HEK293 (cell line): ENCODE data around the gene PIP5KL1.

ENCODE experiments used
- CTCF ChIA-PET: fragments of 350-600 bp; formaldehyde crosslinking; extraction: SDS; loops from one replicate; lab custom pipeline; 2021; ENCODE audit warnings: antibody characterized with exemption; lab: Yijun Ruan, JAX
- POLR2A ChIA-PET: fragments of 300-600 bp; formaldehyde crosslinking; extraction: SDS; loops from one replicate; lab custom pipeline; 2020; ENCODE audit warnings: antibody characterized with exemption, inconsistent platforms; lab: Yijun Ruan, JAX
- H3K27ac ChIP-seq: fragments of 200-500 bp; sonication (Bioruptor generic); 2 replicates; pipeline ENCODE4 v1.5.1; 2014; ENCODE audit warnings: low read depth, low read length, control low read depth, inconsistent platforms; ENCODE audit errors: extremely low read depth
- H3K36me3 ChIP-seq, 2 experiments: fragments of 200-500 bp in 1 of 2; sonication (Bioruptor generic) in 1 of 2; 1 replicate in 1 of 2; 2 replicates in 1 of 2; pipeline ENCODE4 v1.5.1; 2014 to 2017; ENCODE audit warnings: inconsistent platforms in 2 of 2, low read length in 2 of 2; ENCODE audit not compliant: control insufficient read depth in 2 of 2, insufficient read depth in 1 of 2
- H3K4me1 ChIP-seq: fragments of 200-500 bp; sonication (Bioruptor generic); 2 replicates; pipeline ENCODE4 v1.5.1; 2014; ENCODE audit warnings: mild to moderate bottlenecking, low read length, inconsistent platforms; ENCODE audit not compliant: control insufficient read depth, insufficient read depth
- H3K4me3 ChIP-seq: 2 replicates; pipeline ENCODE4 v1.5.1; 2011; ENCODE audit warnings: low read depth, mild to moderate bottlenecking, control low read depth, low read length, moderate library complexity
- H3K9me3 ChIP-seq: fragments of 200-500 bp; sonication (Bioruptor generic); 2 replicates; pipeline ENCODE4 v1.5.1; 2014; ENCODE audit warnings: low read depth, low read length, inconsistent platforms; ENCODE audit not compliant: control insufficient read depth, insufficient read depth
- GFI1B ChIP-seq: fragments of 450-650 bp; formaldehyde crosslinking; IDR thresholded peaks from 2 replicates; pipeline ENCODE4 v1.5.1; 2016; ENCODE audit warnings: missing biosample characterization, missing genetic modification characterization
- GLIS2 ChIP-seq: fragments of 450-650 bp; formaldehyde crosslinking; IDR thresholded peaks from 2 replicates; pipeline ENCODE4 v1.5.1; 2016; ENCODE audit warnings: missing biosample characterization, missing genetic modification characterization
- INSM2 ChIP-seq: fragments of 450-650 bp; formaldehyde crosslinking; IDR thresholded peaks from 2 replicates; pipeline ENCODE4 v1.5.1; 2016; ENCODE audit warnings: missing biosample characterization, missing genetic modification characterization
- KLF8 ChIP-seq: fragments of 450-650 bp; formaldehyde crosslinking; IDR thresholded peaks from 2 replicates; pipeline ENCODE4 v1.5.1; 2016; ENCODE audit warnings: missing biosample characterization, missing genetic modification characterization
- OVOL3 ChIP-seq: fragments of 450-650 bp; formaldehyde crosslinking; IDR thresholded peaks from 2 replicates; pipeline ENCODE4 v1.5.1; 2016; ENCODE audit warnings: missing biosample characterization, missing genetic modification characterization
- SP3 ChIP-seq: fragments of 450-650 bp; formaldehyde crosslinking; IDR thresholded peaks from 2 replicates; pipeline ENCODE4 v1.5.1; 2016; ENCODE audit warnings: missing biosample characterization, missing genetic modification characterization
- ZBTB1 ChIP-seq: fragments of 450-650 bp; formaldehyde crosslinking; IDR thresholded peaks from 2 replicates; pipeline ENCODE4 v1.5.1; 2016; ENCODE audit warnings: missing biosample characterization, missing genetic modification characterization
- ZBTB8A ChIP-seq: fragments of 450-650 bp; formaldehyde crosslinking; IDR thresholded peaks from 2 replicates; pipeline ENCODE4 v1.5.1; 2016; ENCODE audit warnings: missing biosample characterization, missing genetic modification characterization
- ZFP41 ChIP-seq: fragments of 450-650 bp; formaldehyde crosslinking; IDR thresholded peaks from 2 replicates; pipeline ENCODE4 v1.5.1; 2016; ENCODE audit warnings: missing biosample characterization, missing genetic modification characterization, borderline replicate concordance
- ZIC2 ChIP-seq: fragments of 450-650 bp; formaldehyde crosslinking; IDR thresholded peaks from 2 replicates; pipeline ENCODE4 v1.5.1; 2016; ENCODE audit warnings: missing biosample characterization, missing genetic modification characterization
- ZNF121 ChIP-seq: fragments of 450-650 bp; formaldehyde crosslinking; IDR thresholded peaks from 2 replicates; pipeline ENCODE4 v1.5.1; 2016; ENCODE audit warnings: missing biosample characterization, missing genetic modification characterization
- ZNF169 ChIP-seq: fragments of 450-650 bp; formaldehyde crosslinking; IDR thresholded peaks from 2 replicates; pipeline ENCODE4 v1.5.1; 2016; ENCODE audit warnings: missing biosample characterization, missing genetic modification characterization
- ZNF174 ChIP-seq: fragments of 450-650 bp; formaldehyde crosslinking; IDR thresholded peaks from 2 replicates; pipeline ENCODE4 v1.5.0; 2017; ENCODE audit warnings: missing biosample characterization, mild to moderate bottlenecking, missing genetic modification characterization
- ZNF324 ChIP-seq: fragments of 450-650 bp; formaldehyde crosslinking; IDR thresholded peaks from 2 replicates; pipeline ENCODE4 v1.5.1; 2016; ENCODE audit warnings: missing biosample characterization, missing genetic modification characterization
- ZNF423 ChIP-seq: fragments of 450-650 bp; formaldehyde crosslinking; IDR thresholded peaks from 2 replicates; pipeline ENCODE4 v1.5.1; 2016; ENCODE audit warnings: missing biosample characterization, missing genetic modification characterization
- ZNF449 ChIP-seq: fragments of 450-650 bp; formaldehyde crosslinking; IDR thresholded peaks from 2 replicates; pipeline ENCODE4 v1.5.1; 2017; ENCODE audit warnings: missing biosample characterization, mild to moderate bottlenecking, missing genetic modification characterization, moderate library complexity
- ZNF473 ChIP-seq: fragments of 450-650 bp; formaldehyde crosslinking; IDR thresholded peaks from 2 replicates; pipeline ENCODE4 v1.5.1; 2017; ENCODE audit warnings: missing biosample characterization, missing genetic modification characterization
- ZNF488 ChIP-seq: fragments of 450-650 bp; formaldehyde crosslinking; IDR thresholded peaks from 2 replicates; pipeline ENCODE4 v1.5.1; 2016; ENCODE audit warnings: missing biosample characterization, missing genetic modification characterization
- ZNF518A ChIP-seq: fragments of 450-650 bp; formaldehyde crosslinking; conservative IDR thresholded peaks from 2 replicates; pipeline ENCODE4 v1.5.1; 2016; ENCODE audit warnings: low read depth, missing biosample characterization, missing genetic modification characterization
- ZNF521 ChIP-seq: fragments of 450-650 bp; formaldehyde crosslinking; IDR thresholded peaks from 2 replicates; pipeline ENCODE4 v1.5.1; 2017; ENCODE audit warnings: missing biosample characterization, mild to moderate bottlenecking, missing genetic modification characterization
- ZNF529 ChIP-seq: fragments of 450-650 bp; formaldehyde crosslinking; IDR thresholded peaks from 2 replicates; pipeline ENCODE4 v1.5.1; 2017; ENCODE audit warnings: missing genetic modification characterization, missing biosample characterization; ENCODE audit not compliant: insufficient replicate concordance
- ZNF530 ChIP-seq: fragments of 450-650 bp; formaldehyde crosslinking; IDR thresholded peaks from 2 replicates; pipeline ENCODE4 v1.5.1; 2016; ENCODE audit warnings: low read depth, missing biosample characterization, missing genetic modification characterization
- ZNF544 ChIP-seq: fragments of 450-650 bp; formaldehyde crosslinking; IDR thresholded peaks from 2 replicates; pipeline ENCODE4 v1.5.0; 2017; ENCODE audit warnings: missing biosample characterization, missing genetic modification characterization
- ZNF629 ChIP-seq: fragments of 450-650 bp; formaldehyde crosslinking; IDR thresholded peaks from 2 replicates; pipeline ENCODE4 v1.5.1; 2017; ENCODE audit warnings: missing biosample characterization, missing genetic modification characterization
- ZNF707 ChIP-seq: fragments of 450-650 bp; formaldehyde crosslinking; IDR thresholded peaks from 2 replicates; pipeline ENCODE4 v1.5.1; 2016; ENCODE audit warnings: missing biosample characterization, missing genetic modification characterization
- ZNF776 ChIP-seq: fragments of 450-650 bp; formaldehyde crosslinking; IDR thresholded peaks from 2 replicates; pipeline ENCODE4 v1.5.0; 2017; ENCODE audit warnings: missing biosample characterization, missing genetic modification characterization, borderline replicate concordance
- ZNF830 ChIP-seq: fragments of 450-650 bp; IDR thresholded peaks from 2 replicates; pipeline ENCODE4 v1.5.0; 2018; ENCODE audit warnings: missing biosample characterization, missing genetic modification characterization, low read depth, mild to moderate bottlenecking, moderate library complexity

Gene PIP5KL1

GRCh38 chr9:127971357-127972235 is 41.0 kb upstream of the PIP5KL1 start (continued):
- no peak for TF ChIP-seq ZNF518A (tag by site-specific recombination)
- TF ChIP-seq ZBTB1 (tag by site-specific recombination) = no peak
- no peak for TF ChIP-seq ZNF544 (tag by site-specific recombination)
- no peak for TF ChIP-seq ZNF629 (tag by site-specific recombination)
- TF ChIP-seq GFI1B (tag by site-specific recombination) = no peak
- peak; percentile 7; the same call in 1 of the 2 replicates for TF ChIP-seq ZIC2
- no peak for TF ChIP-seq INSM2
- no peak for TF ChIP-seq ZNF488 (tag by site-specific recombination)
- TF ChIP-seq ZNF776 = no peak
- TF ChIP-seq ZNF423 (tag by site-specific recombination) = no peak
- no peak for TF ChIP-seq ZNF530 (tag by site-specific recombination)
- peak; percentile 91 for TF ChIP-seq ZNF449 (tag by site-specific recombination)
- no peak for TF ChIP-seq ZNF174 (tag by site-specific recombination)

GRCh38 chr9:127970401-127971313 is 40.1 kb upstream of the PIP5KL1 start:
- POLR2A ChIA-PET = interaction anchor here (0.6 to 1.6 kb wide), 2 partner anchors 9 to 26 kb away, joined by 4 to 7 read pairs; no protein-coding TSS in a partner anchor
- peak overlapping the region; percentile 11; the same call in 1 of the 2 replicates for H3K27ac ChIP-seq
- no peaks in the 10 kb centered on the region for H3K36me3 ChIP-seq
- peaks cover 18% of the 10 kb centered on the region for H3K4me1 ChIP-seq
- CTCF ChIA-PET = interaction anchor here (0.6 to 1.4 kb wide), 2 partner anchors 27 to 123 kb away, joined by 3 to 5 read pairs; no protein-coding TSS in a partner anchor
- no peak overlapping the region for H3K4me3 ChIP-seq
- no peaks in the 10 kb centered on the region for H3K9me3 ChIP-seq
- TF ChIP-seq GLIS2 (tag by site-specific recombination) = no peak
- TF ChIP-seq ZNF121 = no peak
- TF ChIP-seq ZNF169 (tag by site-specific recombination) = no peak
- no peak for TF ChIP-seq ZFP41 (tag by site-specific recombination)
- no peak for TF ChIP-seq ZBTB8A (tag by site-specific recombination)
- no peak for TF ChIP-seq ZNF324 (tag by site-specific recombination)
- no peak for TF ChIP-seq KLF8
- TF ChIP-seq ZNF473 (tag by site-specific recombination) = no peak
- no peak for TF ChIP-seq ZNF707
- no peak for TF ChIP-seq SP3 (tag by site-specific recombination)
- no peak for TF ChIP-seq ZNF830 (tag by site-specific recombination)
- no peak for TF ChIP-seq ZNF174 (tag by site-specific recombination)
- TF ChIP-seq OVOL3 (tag by site-specific recombination) = no peak
- no peak for TF ChIP-seq ZNF521 (tag by site-specific recombination)
- no peak for TF ChIP-seq ZNF529 (tag by site-specific recombination)
